Spleen (tissue), 7 donors: Measurements from ENCODE around the gene MTMR10.

Experiments
- CTCF ChIP-seq, 11 experiments: fragments of 200-600 bp in 7 of 11; fragments of 450-650 bp in 4 of 11; sonication (generic) in 4 of 11; IDR thresholded peaks in 8 of 11; conservative IDR thresholded peaks in 3 of 11; 1 replicate in 7 of 11; 2 replicates in 4 of 11; pipeline versions ENCODE4 v1.4.0 to v1.8.0; 2016 to 2021; ENCODE audit warnings: antibody characterized with exemption in 11 of 11, inconsistent platforms in 4 of 11, mild to moderate bottlenecking in 1 of 11
- POLR2A ChIP-seq, 3 donors: fragments of 450-650 bp; IDR thresholded peaks; one replicate each; pipeline ENCODE4 v1.5.1; 2017; ENCODE audit warnings: antibody characterized with exemption in 3 of 3, mild to moderate bottlenecking in 1 of 3
- POLR2AphosphoS5 ChIP-seq, 3 donors: sonication (generic); formaldehyde crosslinking; IDR thresholded peaks; one replicate each; pipeline ENCODE4 v1.5.1; 2017; ENCODE audit warnings: antibody characterized with exemption in 3 of 3
- donor health status: DM: no; HTN: no; CAD: no; lungs with moderate emphysema.
- donor health status: DM: no; HTN: no; CAD: no.
- donor health status: DM: no; HTN: no; CAD: no.

GRCh38 chr15:31019986-31020385 is 28.6 kb upstream of the MTMR10 start:
- TF ChIP-seq CTCF (IDR thresholded peaks at IDR 0.05 in 8 of 11, conservative IDR thresholded peaks at IDR 0.05 in 3 of 11): no peak
- TF ChIP-seq POLR2AphosphoS5 (IDR thresholded peaks at IDR 0.05): no peak
- TF ChIP-seq POLR2A (IDR thresholded peaks at IDR 0.05): no peak
